Upper lobe of left lung (tissue), 4 donors: ENCODE results near the gene CFAP299.

Experiments
- EP300 ChIP-seq, 4 donors: sonication (generic); formaldehyde crosslinking; IDR thresholded peaks; one replicate each; pipeline ENCODE4 v1.5.1; 2017; ENCODE audit warnings: antibody characterized with exemption in 4 of 4, control low read depth in 2 of 4
- POLR2A ChIP-seq, 4 donors: fragments of 450-650 bp; IDR thresholded peaks; one replicate each; pipeline ENCODE4 v1.5.1; 2016 to 2017; ENCODE audit warnings: antibody characterized with exemption in 4 of 4, mild to moderate bottlenecking in 2 of 4
- POLR2AphosphoS5 ChIP-seq, 2 donors: sonication (generic); formaldehyde crosslinking; IDR thresholded peaks; one replicate each; pipeline ENCODE4 v1.5.1; 2017; ENCODE audit warnings: antibody characterized with exemption in 2 of 2
- TF ChIP-seq, protein P1 (sequence below), 6 experiments: fragments of 450-650 bp in 4 of 6; fragments of 200-600 bp in 2 of 6; sonication (generic) in 2 of 6; IDR thresholded peaks; one replicate each; pipeline ENCODE4 v1.5.1; 2016 to 2019; ENCODE audit warnings: antibody characterized with exemption in 6 of 6

DNA sequence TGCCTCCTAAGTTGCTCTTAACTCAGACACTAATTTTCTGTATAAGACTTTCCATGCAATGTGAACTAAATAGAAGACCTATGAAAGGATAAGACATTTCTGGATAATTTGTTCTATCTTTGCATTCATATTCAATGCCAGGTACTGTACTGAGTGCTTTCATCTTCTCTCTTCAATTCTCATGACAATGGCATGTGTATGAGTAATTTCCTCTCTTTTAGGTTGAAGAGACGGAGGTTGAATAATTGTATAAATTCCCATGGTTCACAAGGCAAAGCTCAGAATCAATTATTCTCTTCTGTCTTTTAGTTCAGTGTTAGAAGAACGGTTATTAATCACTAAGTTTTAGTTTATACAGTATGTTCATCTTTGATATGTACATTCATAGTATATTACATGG is 29.3 kb upstream of the CFAP299 start:
- TF ChIP-seq POLR2A (IDR thresholded peaks at IDR 0.05), result no peak
- TF ChIP-seq, protein P1, sequence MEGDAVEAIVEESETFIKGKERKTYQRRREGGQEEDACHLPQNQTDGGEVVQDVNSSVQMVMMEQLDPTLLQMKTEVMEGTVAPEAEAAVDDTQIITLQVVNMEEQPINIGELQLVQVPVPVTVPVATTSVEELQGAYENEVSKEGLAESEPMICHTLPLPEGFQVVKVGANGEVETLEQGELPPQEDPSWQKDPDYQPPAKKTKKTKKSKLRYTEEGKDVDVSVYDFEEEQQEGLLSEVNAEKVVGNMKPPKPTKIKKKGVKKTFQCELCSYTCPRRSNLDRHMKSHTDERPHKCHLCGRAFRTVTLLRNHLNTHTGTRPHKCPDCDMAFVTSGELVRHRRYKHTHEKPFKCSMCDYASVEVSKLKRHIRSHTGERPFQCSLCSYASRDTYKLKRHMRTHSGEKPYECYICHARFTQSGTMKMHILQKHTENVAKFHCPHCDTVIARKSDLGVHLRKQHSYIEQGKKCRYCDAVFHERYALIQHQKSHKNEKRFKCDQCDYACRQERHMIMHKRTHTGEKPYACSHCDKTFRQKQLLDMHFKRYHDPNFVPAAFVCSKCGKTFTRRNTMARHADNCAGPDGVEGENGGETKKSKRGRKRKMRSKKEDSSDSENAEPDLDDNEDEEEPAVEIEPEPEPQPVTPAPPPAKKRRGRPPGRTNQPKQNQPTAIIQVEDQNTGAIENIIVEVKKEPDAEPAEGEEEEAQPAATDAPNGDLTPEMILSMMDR (IDR thresholded peaks at IDR 0.05), result no peak
- TF ChIP-seq EP300 (IDR thresholded peaks at IDR 0.05), result no peak
- no peak for TF ChIP-seq POLR2AphosphoS5 (IDR thresholded peaks at IDR 0.05)
